ENCODE measurements around the gene DVL2. TPM values are rescaled to one million over a fixed set of nuclear protein-coding genes. Genes with fewer than 3 reads are reported as not detected.

The DVL2 gene
- total RNA-seq: 106 and 123 TPM in 2 replicates

DNA sequence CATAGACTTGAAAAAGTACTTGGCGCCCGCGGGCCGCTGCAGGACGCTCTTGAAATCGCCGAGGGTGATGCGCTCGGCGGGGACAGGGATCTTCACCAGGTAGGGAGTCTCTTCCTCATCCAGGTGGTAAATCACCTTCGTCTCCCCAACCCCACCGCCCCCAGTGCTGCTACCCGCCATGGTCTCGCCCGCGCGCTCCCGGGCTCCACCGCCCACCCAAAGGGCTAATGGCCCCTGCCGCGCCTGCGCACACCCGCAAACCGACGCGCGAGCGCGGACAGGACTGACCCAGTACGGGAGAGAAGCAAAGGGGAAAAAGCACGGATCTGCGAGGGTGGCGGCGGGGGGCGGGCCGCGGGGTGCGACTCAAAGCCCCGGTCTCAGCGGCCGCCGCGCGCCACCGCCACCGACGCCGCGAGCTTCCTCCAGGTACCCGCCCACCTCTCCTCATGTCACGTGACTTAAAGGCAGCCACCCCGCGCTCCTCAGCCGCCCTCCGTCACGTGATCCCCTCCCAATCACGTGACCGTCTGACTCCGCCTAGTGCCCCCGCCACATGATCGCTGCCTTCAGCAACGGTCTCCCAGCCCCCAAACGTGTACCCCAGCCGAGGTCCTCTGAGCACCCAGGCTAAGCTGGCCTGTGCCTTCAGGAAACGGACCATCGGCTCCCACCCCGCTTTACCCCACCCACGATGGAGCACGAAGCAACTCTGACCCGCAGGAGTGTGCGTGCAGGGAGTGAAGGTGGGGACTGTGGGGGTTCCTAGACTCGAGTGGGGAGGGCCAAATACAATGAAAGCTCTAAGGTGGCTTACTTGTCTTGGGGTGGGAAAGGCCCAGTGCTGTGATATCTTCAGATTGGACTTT, at the start of gene DVL2:
Gene DVL2, minus strand, starts transcription at position 435 of the 869 bp plus-strand sequence. Its CDS starts 255 bp downstream, at position 180.
- peaks cover 39% of the 10 kb centered on the region for H4K20me1 ChIP-seq (ENCODE audit: insufficient read depth, low read length)
- peaks cover 25% of the 10 kb centered on the region for H3K4me1 ChIP-seq (ENCODE audit: insufficient read depth, low read length)
- peak within 1 kb of the TSS; percentile 92 for H3K4me2 ChIP-seq (ENCODE audit: insufficient read depth, low read length)
- TF ChIP-seq, protein P1, sequence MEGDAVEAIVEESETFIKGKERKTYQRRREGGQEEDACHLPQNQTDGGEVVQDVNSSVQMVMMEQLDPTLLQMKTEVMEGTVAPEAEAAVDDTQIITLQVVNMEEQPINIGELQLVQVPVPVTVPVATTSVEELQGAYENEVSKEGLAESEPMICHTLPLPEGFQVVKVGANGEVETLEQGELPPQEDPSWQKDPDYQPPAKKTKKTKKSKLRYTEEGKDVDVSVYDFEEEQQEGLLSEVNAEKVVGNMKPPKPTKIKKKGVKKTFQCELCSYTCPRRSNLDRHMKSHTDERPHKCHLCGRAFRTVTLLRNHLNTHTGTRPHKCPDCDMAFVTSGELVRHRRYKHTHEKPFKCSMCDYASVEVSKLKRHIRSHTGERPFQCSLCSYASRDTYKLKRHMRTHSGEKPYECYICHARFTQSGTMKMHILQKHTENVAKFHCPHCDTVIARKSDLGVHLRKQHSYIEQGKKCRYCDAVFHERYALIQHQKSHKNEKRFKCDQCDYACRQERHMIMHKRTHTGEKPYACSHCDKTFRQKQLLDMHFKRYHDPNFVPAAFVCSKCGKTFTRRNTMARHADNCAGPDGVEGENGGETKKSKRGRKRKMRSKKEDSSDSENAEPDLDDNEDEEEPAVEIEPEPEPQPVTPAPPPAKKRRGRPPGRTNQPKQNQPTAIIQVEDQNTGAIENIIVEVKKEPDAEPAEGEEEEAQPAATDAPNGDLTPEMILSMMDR (IDR thresholded peaks at IDR 0.05; ENCODE audit: extremely low read depth, low read depth, low read length): no peak
- H3K4me3 ChIP-seq (ENCODE audit: insufficient read depth, low read length): peak within 1 kb of the TSS; percentile 80
- H3K79me2 ChIP-seq (ENCODE audit: insufficient read depth, low read length): peaks cover 92% of the 10 kb centered on the region
- peaks cover 37% of the 10 kb centered on the region for H3K36me3 ChIP-seq (ENCODE audit: insufficient read depth, low read length)
- peak; percentile 100 for DNase-seq (ENCODE audit: insufficient read length, low spot score, missing footprints)
- H3K27ac ChIP-seq (ENCODE audit: low read depth, low read length): peak within 1 kb of the TSS; percentile 77
- H2AFZ ChIP-seq (ENCODE audit: low read length): peak within 1 kb of the TSS; percentile 53
- no peaks in the 10 kb centered on the region for H3K9me3 ChIP-seq (ENCODE audit: low read depth, low read length)
- no peaks in the 10 kb centered on the region for H3K27me3 ChIP-seq (ENCODE audit: insufficient read depth, low read length)

DNA sequence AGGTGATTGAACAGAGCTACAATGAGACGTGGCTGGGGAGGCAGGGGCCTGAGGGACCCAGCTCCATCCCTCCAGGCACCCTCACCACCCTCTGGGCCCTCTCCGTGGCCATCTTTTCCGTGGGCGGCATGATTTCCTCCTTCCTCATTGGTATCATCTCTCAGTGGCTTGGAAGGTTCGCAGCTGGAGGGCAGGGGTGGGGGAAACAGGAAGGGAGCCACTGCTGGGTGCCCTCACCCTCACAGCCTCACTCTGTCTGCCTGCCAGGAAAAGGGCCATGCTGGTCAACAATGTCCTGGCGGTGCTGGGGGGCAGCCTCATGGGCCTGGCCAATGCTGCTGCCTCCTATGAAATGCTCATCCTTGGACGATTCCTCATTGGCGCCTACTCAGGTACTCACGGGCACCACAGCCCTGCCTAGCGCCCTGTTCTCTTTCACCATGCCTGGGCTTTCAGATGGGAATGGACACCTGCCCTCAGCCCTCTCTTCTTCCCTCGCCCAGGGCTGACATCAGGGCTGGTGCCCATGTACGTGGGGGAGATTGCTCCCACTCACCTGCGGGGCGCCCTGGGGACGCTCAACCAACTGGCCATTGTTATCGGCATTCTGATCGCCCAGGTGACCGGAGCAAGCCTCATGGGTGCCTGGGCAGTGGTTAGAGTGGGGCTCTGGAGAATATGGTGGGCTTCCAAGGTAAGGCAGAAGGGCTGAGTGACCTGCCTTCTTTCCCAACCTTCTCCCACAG, 49.3 kb upstream of the DVL2 start:
- H3K79me2 ChIP-seq (ENCODE audit: insufficient read depth, low read length): no peaks in the 10 kb centered on the region
- H3K27me3 ChIP-seq (ENCODE audit: insufficient read depth, low read length): peaks cover 48% of the 10 kb centered on the region
- no peak overlapping the region for H3K27ac ChIP-seq (ENCODE audit: low read depth, low read length)
- DNase-seq (ENCODE audit: insufficient read length, low spot score, missing footprints): peak; percentile 68
- TF ChIP-seq, protein P1 (IDR thresholded peaks at IDR 0.05; ENCODE audit: extremely low read depth, low read depth, low read length): no peak
- no peak overlapping the region for H3K4me3 ChIP-seq (ENCODE audit: insufficient read depth, low read length)
- no peak overlapping the region for H2AFZ ChIP-seq (ENCODE audit: low read length)
- no peaks in the 10 kb centered on the region for H4K20me1 ChIP-seq (ENCODE audit: insufficient read depth, low read length)
- H3K36me3 ChIP-seq (ENCODE audit: insufficient read depth, low read length): no peaks in the 10 kb centered on the region
- H3K4me2 ChIP-seq (ENCODE audit: insufficient read depth, low read length): no peak overlapping the region
- peaks cover 9% of the 10 kb centered on the region for H3K4me1 ChIP-seq (ENCODE audit: insufficient read depth, low read length)
- no peaks in the 10 kb centered on the region for H3K9me3 ChIP-seq (ENCODE audit: low read depth, low read length)

DNA sequence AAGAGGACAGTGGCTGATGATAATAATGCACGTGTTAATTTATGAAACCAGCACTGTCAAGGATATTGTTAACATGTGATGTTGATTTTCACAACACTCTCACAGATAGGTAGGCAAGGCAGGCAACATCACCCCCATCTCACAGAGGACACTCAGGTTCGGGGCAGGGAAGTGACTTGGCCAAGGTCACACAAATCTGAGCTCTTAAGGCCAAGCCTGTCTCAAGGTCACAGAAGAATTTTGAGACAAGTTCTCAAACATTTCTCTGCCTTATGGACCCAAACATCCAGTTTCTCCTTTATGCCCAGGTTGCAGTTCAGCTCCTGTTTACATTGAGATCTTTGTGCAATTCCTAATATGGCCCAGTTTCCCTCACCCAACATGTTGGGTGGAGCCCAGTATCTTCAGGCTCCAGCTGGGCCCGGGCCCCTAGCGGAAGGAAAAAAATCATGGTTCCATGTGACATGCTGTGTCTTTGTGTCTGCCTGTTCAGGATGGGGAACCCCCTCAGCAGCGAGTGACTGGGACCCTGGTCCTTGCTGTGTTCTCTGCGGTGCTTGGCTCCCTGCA, 48.5 kb upstream of the DVL2 start:
- Histone ChIP-seq H3K27me3 (ENCODE audit: insufficient read depth, low read length) (peaks cover 44% of the 10 kb centered on the region), H3K9me3 (ENCODE audit: low read depth, low read length) (no peaks in the 10 kb centered on the region), H2AFZ (ENCODE audit: low read length) (no peak overlapping the region), H3K36me3 (ENCODE audit: insufficient read depth, low read length) (no peaks in the 10 kb centered on the region), H3K4me2 (ENCODE audit: insufficient read depth, low read length) (no peak overlapping the region), H3K4me3 (ENCODE audit: insufficient read depth, low read length) (no peak overlapping the region), H3K27ac (ENCODE audit: low read depth, low read length) (no peak overlapping the region), H3K4me1 (ENCODE audit: insufficient read depth, low read length) (peaks cover 9% of the 10 kb centered on the region), H3K79me2 (ENCODE audit: insufficient read depth, low read length) (no peaks in the 10 kb centered on the region), H4K20me1 (ENCODE audit: insufficient read depth, low read length) (no peaks in the 10 kb centered on the region)
- TF ChIP-seq, protein P1 (IDR thresholded peaks at IDR 0.05; ENCODE audit: extremely low read depth, low read depth, low read length): no peak
- peak; percentile 72 for DNase-seq (ENCODE audit: insufficient read length, low spot score, missing footprints)
